ENCODE measurements around the gene SAMD8. TPM values are rescaled to one million over a fixed set of nuclear protein-coding genes. Genes with fewer than 3 reads are reported as not detected.

Gene SAMD8
- total RNA-seq, 3 donors from 2014 or later = 12.1 to 26.6 (median 13.6) TPM

- TF ChIP-seq CTCF (IDR thresholded peaks at IDR 0.05) = no peak
- Histone ChIP-seq H3K4me3 (no peak overlapping the region), H3K36me3 (ENCODE audit: low read depth) (peaks cover 6% of the 10 kb centered on the region), H3K4me1 (ENCODE audit: low read depth) (peaks cover 13% of the 10 kb centered on the region), H3K9me3 (no peaks in the 10 kb centered on the region)
- ATAC-seq = no peak
- intact Hi-C loops (cut with DNase I, micrococcal nuclease) = no loop called here
- DNase-seq = no peak
Measured at GRCh38 chr10:75223507-75223906, 112.1 kb downstream of the SAMD8 start.

DNA sequence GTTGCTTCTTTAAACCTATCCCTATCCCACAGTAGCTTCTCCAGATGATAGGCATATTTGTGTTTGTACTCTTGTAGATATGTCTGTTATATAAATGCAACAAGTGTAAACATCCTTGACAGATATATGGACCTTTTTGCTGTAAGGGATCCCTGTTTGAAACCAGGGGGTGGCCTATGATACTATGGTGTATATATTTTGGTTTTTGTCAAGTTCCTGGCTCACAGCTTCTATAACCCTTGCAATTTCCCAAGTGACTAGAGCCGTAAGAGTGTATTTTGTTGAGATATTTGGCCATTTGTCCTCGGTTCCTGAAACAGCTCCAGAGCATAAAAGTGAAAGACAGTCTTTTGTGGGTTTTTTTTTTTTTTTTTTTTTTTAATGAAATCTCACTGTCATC is 114.6 kb downstream of the SAMD8 start:
- TF ChIP-seq CTCF (IDR thresholded peaks at IDR 0.05) = no peak
- intact Hi-C loops (cut with DNase I, micrococcal nuclease) = no loop called here
- H3K36me3 ChIP-seq (ENCODE audit: low read depth) = no peaks in the 10 kb centered on the region
- ATAC-seq (no peak), DNase-seq (no peak)
- no peak overlapping the region for H3K4me3 ChIP-seq
- peaks cover 13% of the 10 kb centered on the region for H3K4me1 ChIP-seq (ENCODE audit: low read depth)
- H3K9me3 ChIP-seq = no peaks in the 10 kb centered on the region

DNA sequence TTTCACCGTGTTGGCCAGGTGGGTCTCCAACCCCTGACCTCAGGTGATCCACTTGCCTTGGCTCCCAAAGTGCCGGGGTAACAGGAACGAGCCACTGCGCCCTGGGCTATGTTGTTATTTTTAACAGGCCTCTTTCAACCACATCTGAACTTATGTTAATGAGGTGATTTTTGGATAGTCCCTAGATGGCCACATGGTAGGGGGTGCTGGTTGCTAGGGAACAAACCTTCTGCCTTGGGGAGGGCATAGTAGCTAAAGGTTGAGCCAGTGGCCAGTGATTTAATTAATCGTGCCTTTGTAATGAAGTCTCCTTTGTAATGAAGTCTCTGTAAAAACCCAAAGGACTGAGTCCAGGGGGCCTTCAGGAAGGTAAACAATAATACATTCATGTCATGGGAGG is 115.2 kb downstream of the SAMD8 start:
- H3K36me3 ChIP-seq (ENCODE audit: low read depth) = no peaks in the 10 kb centered on the region
- H3K4me3 ChIP-seq = no peak overlapping the region
- DNase-seq = no peak
- intact Hi-C loops (cut with DNase I, micrococcal nuclease) = no loop called here
- no peaks in the 10 kb centered on the region for H3K9me3 ChIP-seq
- H3K4me1 ChIP-seq (ENCODE audit: low read depth) = peaks cover 13% of the 10 kb centered on the region
- TF ChIP-seq CTCF (IDR thresholded peaks at IDR 0.05) = no peak
- no peak for ATAC-seq

- ATAC-seq = no peak
- no peak for DNase-seq
- Histone ChIP-seq H3K4me1 (ENCODE audit: low read depth) (peaks cover 13% of the 10 kb centered on the region), H3K4me3 (no peak overlapping the region), H3K36me3 (ENCODE audit: low read depth) (no peaks in the 10 kb centered on the region), H3K9me3 (no peaks in the 10 kb centered on the region)
- intact Hi-C loops (cut with DNase I, micrococcal nuclease) = no loop called here
- no peak for TF ChIP-seq CTCF (IDR thresholded peaks at IDR 0.05)
Measured at GRCh38 chr10:75228278-75228677, 116.8 kb downstream of the SAMD8 start.

GRCh38 chr10:75228834-75229233 is 117.4 kb downstream of the SAMD8 start:
- DNase-seq (no peak), ATAC-seq (no peak)
- H3K4me3 ChIP-seq = no peak overlapping the region
- no peak for TF ChIP-seq CTCF (IDR thresholded peaks at IDR 0.05)
- H3K36me3 ChIP-seq (ENCODE audit: low read depth) = no peaks in the 10 kb centered on the region
- no peaks in the 10 kb centered on the region for H3K9me3 ChIP-seq
- intact Hi-C loops (cut with DNase I, micrococcal nuclease) = no loop called here
- H3K4me1 ChIP-seq (ENCODE audit: low read depth) = peaks cover 13% of the 10 kb centered on the region

DNA sequence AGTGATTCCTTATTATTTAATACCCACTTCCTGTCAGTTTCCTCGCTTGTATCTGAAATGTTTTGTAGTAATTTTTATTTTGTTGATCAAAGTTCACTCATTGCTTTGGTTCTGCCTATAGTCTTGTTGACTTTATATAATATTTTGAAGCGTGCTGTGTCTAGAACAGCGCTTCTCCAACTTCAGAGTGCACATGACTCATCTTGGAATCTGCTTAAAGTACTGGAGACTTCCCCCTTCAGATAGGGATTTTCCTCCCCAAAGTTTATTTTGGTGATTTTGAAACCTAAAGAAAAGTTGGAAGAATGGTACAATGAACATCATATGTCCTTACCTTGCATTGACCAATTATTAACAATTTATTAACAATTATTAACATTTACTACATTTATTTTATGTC is 118.5 kb downstream of the SAMD8 start:
- Histone ChIP-seq H3K4me1 (ENCODE audit: low read depth) (peaks cover 13% of the 10 kb centered on the region), H3K36me3 (ENCODE audit: low read depth) (no peaks in the 10 kb centered on the region), H3K4me3 (no peak overlapping the region), H3K9me3 (no peaks in the 10 kb centered on the region)
- intact Hi-C loops (cut with DNase I, micrococcal nuclease) = loop anchor here in 1 of 2 donors (10.0 kb wide), 1 partner anchor 985 kb away; no protein-coding TSS in a partner anchor
- DNase-seq = no peak
- no peak for ATAC-seq
- no peak for TF ChIP-seq CTCF (IDR thresholded peaks at IDR 0.05)

All from mucosa of descending colon (tissue), 3 donors.